Measurements from ENCODE around the gene YJEFN3. TPM values are rescaled to one million over a fixed set of nuclear protein-coding genes. Genes with fewer than 3 reads are reported as not detected.

YJEFN3 gene
- total RNA-seq, 2 donors from 2014 or later, result 0.85 to 1.5 TPM

DNA sequence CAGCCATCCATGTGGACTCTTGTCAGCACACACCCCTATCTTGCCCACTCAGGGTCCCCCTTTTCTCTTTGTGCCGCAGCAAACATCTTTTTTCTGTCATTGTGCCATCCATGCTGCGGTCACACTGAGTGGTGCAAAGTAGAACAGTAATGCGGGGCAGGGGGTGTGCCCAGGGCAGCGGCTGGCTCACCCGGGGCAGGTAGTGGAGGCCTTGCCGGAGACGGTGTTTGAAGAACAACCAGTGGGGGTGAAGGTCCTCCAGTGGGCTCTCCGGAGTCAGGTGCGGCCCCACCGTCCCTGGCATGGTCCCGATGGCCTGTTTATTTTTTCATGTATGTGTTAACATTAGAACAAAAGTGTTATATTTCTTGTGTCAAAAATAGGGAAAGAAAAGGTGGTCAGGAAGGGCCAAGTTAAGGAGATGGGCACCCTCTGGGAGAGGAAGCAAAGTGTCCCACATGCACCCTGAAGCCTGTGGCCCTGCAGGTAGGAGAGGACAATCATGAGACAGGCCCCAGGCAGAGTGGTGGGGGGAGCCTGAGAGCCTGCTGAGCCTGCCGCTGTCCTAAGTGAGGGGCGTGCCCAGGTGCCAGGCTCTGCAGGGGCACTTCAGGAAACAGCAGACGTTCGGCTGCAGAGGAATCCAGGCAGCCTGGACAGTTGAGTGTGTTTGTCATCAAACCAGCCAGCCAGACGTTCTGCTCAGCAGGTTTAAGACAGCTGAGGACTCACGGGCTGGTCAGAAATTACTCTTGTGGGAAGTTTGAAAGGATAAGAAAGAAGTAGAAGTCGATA is 25.7 kb upstream of the YJEFN3 start:
- H3K4me1 ChIP-seq, result no peaks in the 10 kb centered on the region
- no peak for DNase-seq (ENCODE audit: low spot score)
- peaks cover 88% of the 10 kb centered on the region for H3K36me3 ChIP-seq
- TF ChIP-seq, protein P1, sequence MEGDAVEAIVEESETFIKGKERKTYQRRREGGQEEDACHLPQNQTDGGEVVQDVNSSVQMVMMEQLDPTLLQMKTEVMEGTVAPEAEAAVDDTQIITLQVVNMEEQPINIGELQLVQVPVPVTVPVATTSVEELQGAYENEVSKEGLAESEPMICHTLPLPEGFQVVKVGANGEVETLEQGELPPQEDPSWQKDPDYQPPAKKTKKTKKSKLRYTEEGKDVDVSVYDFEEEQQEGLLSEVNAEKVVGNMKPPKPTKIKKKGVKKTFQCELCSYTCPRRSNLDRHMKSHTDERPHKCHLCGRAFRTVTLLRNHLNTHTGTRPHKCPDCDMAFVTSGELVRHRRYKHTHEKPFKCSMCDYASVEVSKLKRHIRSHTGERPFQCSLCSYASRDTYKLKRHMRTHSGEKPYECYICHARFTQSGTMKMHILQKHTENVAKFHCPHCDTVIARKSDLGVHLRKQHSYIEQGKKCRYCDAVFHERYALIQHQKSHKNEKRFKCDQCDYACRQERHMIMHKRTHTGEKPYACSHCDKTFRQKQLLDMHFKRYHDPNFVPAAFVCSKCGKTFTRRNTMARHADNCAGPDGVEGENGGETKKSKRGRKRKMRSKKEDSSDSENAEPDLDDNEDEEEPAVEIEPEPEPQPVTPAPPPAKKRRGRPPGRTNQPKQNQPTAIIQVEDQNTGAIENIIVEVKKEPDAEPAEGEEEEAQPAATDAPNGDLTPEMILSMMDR (IDR thresholded peaks at IDR 0.05), result no peak
- no peaks in the 10 kb centered on the region for H3K27me3 ChIP-seq
- H3K27ac ChIP-seq, result no peak overlapping the region
- H3K9me3 ChIP-seq, result no peaks in the 10 kb centered on the region
- no peak overlapping the region for H3K4me3 ChIP-seq

DNA sequence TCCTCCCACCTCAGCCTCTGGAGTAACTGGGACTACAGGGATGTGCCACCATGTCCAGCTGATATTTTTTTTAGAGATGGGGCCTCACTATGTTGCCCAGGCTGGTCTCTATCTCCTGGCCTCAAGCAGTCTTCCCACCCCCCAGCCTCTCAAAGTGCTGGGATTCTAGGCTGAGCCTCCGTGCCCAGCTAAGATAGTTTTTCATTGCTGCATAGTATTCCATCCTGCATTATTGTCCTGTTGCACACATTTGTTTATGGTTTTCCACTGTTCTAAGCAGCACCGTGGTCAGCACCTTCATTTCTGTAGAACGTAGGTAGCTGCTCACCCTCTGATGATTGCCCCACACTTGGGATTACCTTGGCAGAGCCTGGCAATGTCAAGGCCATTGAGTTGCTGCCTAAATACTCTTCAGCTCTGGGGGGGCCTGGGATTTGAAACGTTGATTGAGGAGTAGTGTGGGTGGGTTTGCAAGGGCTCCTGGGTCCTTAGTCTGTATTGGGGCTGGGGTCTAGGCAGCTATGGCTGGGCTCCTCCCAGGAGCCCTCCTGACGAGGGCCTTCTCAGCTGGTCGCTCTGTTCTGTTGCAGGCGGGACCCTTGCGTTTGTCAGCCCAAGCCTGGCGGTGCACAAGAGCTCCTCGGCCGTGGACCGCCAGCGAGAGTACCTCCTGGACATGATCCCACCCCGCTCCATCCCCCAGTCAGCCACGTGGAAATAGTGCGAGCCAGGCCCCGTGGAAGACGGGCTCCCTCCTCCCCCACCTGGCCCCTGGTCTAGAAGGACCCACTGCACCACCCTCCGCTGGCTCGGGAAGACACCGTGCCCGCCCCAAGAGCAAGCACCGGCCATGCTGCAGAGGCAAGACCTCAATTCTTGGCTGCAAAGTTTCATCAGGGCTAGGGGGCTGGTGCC is 23.7 kb upstream of the YJEFN3 start:
- Histone ChIP-seq H3K27ac (no peak overlapping the region), H3K27me3 (no peaks in the 10 kb centered on the region), H3K4me1 (no peaks in the 10 kb centered on the region), H3K9me3 (no peaks in the 10 kb centered on the region), H3K36me3 (peaks cover 68% of the 10 kb centered on the region), H3K4me3 (no peak overlapping the region)
- TF ChIP-seq, protein P1 (IDR thresholded peaks at IDR 0.05), result no peak
- DNase-seq (ENCODE audit: low spot score), result no peak

DNA sequence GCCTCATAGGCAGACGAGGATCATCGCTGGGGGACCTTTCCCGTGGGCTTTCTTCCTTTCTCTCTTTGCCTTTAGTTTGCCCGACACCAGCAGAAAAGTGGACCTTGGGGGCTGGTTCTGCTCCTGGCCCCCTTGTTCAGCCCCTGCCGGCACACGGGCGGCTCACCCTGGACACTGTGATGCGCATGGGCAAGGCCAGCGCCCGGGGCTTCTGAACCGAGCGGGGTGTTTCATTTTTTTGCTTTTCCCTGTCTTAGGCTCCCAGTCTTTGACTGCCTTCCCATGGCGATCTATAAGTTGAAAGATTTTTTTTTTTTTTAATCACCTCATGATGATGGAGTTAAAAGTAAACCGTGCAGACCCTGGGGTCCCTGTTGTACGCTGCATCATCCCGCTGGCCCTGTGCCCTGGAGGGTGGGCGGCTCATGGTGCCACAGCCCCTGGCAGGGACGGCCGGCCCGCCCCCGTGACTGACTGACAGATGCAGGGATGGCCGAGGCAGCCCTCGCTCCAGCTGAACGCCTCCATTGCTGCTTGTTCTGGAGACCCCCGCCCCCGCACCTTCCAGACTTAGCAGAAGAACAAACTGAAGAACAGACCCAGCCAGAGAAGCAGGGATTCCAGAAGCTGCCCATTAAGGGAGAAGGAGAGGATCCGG is 22.9 kb upstream of the YJEFN3 start:
- H3K27me3 ChIP-seq, result no peaks in the 10 kb centered on the region
- TF ChIP-seq, protein P1 (IDR thresholded peaks at IDR 0.05), result no peak
- no peak overlapping the region for H3K27ac ChIP-seq
- H3K4me1 ChIP-seq, result no peaks in the 10 kb centered on the region
- peaks cover 60% of the 10 kb centered on the region for H3K36me3 ChIP-seq
- no peak overlapping the region for H3K4me3 ChIP-seq
- no peak for DNase-seq (ENCODE audit: low spot score)
- no peaks in the 10 kb centered on the region for H3K9me3 ChIP-seq

DNA sequence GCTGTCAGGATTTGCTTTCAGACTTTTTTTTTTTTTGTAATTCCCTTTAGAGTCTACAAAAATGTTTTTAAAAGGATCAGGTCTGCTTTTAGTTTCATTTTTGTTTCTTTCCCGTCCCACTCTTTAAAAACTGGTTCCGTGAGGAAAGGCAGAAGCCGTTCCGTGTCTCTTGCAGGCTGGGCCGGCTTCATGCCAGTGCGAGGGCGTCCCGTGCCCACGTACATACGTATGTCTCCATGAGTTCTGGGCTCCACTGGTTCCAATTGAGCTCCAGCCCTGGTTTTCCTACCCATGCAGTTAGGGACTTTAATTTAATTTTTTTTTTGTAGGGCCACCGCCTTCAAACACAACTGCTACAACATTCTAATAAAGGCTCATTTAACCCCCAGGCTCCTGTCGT is 22.1 kb upstream of the YJEFN3 start:
- H3K27ac ChIP-seq, result no peak overlapping the region
- no peaks in the 10 kb centered on the region for H3K9me3 ChIP-seq
- H3K4me1 ChIP-seq, result no peaks in the 10 kb centered on the region
- TF ChIP-seq, protein P1 (IDR thresholded peaks at IDR 0.05), result no peak
- peaks cover 53% of the 10 kb centered on the region for H3K36me3 ChIP-seq
- no peak for DNase-seq (ENCODE audit: low spot score)
- H3K27me3 ChIP-seq, result no peaks in the 10 kb centered on the region
- no peak overlapping the region for H3K4me3 ChIP-seq

DNA sequence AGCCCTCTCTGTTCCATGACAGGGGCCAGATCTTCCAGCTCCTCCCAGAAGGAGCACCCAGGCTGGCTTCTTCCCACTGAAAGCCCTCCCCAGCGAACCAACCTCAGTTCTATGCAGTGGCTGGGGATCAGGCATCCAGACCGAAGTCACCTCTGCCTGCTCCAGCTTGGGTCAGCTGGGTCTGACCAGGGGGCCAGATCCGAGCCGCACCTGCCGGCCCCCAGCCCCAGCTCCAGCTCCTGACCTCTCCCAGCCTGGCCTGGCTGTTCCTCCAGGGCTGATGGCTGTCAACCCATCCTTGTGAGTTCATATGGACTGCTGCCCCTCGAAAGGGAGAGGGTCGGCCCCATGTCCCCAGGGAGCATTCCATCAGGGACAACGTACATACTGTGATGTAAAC is 21.4 kb upstream of the YJEFN3 start:
- Histone ChIP-seq H3K36me3 (peaks cover 45% of the 10 kb centered on the region), H3K4me1 (no peaks in the 10 kb centered on the region), H3K9me3 (no peaks in the 10 kb centered on the region), H3K27me3 (no peaks in the 10 kb centered on the region), H3K4me3 (no peak overlapping the region), H3K27ac (no peak overlapping the region)
- TF ChIP-seq, protein P1 (IDR thresholded peaks at IDR 0.05), result no peak
- DNase-seq (ENCODE audit: low spot score), result no peak
